Stimulated activated naive CD8-positive, alpha-beta T cell treated with anti-CD3 and anti-CD28 coated beads, Interleukin-15, Interleukin-2, amounts not matched to agents 100 ng/mL and 50 ng/mL, for 24 hours (primary cell): ENCODE data around the gene RERE.

ENCODE experiments used
- H3K27ac Mint-ChIP-seq: one replicate; pipeline ENCODE4 v1.8.0; 2021; ENCODE audit warnings: mild to moderate bottlenecking, mixed read lengths
- H3K27me3 Mint-ChIP-seq: one replicate; pipeline ENCODE4 v1.8.0; 2021; ENCODE audit warnings: mixed read lengths
- H3K36me3 Mint-ChIP-seq: one replicate; pipeline ENCODE4 v1.8.0; 2021; ENCODE audit warnings: low read depth, mixed read lengths
- H3K4me1 Mint-ChIP-seq: one replicate; pipeline ENCODE4 v1.8.0; 2021; ENCODE audit warnings: low read depth, mixed read lengths
- H3K4me3 Mint-ChIP-seq: one replicate; pipeline ENCODE4 v1.8.0; 2021; ENCODE audit warnings: mild to moderate bottlenecking, mixed read lengths
- H3K9me3 Mint-ChIP-seq: one replicate; pipeline ENCODE4 v1.8.0; 2021; ENCODE audit warnings: mixed read lengths

RERE gene

GRCh38 chr1:8712413-8713231 is 104.8 kb downstream of the RERE start:
- peaks cover 4% of the 10 kb centered on the region for H3K27me3 Mint-ChIP-seq
- H3K4me1 Mint-ChIP-seq, result peaks cover 26% of the 10 kb centered on the region
- peaks cover 3% of the 10 kb centered on the region for H3K9me3 Mint-ChIP-seq
- peaks cover 9% of the 10 kb centered on the region for H3K36me3 Mint-ChIP-seq
- H3K27ac Mint-ChIP-seq, result peak overlapping the region; percentile 56
- peak overlapping the region; percentile 44 for H3K4me3 Mint-ChIP-seq

- Mint-ChIP-seq H3K4me1 (peaks cover 26% of the 10 kb centered on the region), H3K9me3 (peaks cover 3% of the 10 kb centered on the region), H3K27ac (peak overlapping the region; percentile 56), H3K27me3 (peaks cover 4% of the 10 kb centered on the region), H3K36me3 (peaks cover 9% of the 10 kb centered on the region), H3K4me3 (peak overlapping the region; percentile 27)
Observed at GRCh38 chr1:8711873-8712412, 105.5 kb downstream of the RERE start.

- Mint-ChIP-seq H3K27ac (no peak overlapping the region), H3K4me1 (peaks cover 26% of the 10 kb centered on the region), H3K4me3 (no peak overlapping the region), H3K9me3 (peaks cover 3% of the 10 kb centered on the region), H3K27me3 (peaks cover 8% of the 10 kb centered on the region), H3K36me3 (peaks cover 9% of the 10 kb centered on the region)
Observed at GRCh38 chr1:8711151-8711550, 106.3 kb downstream of the RERE start.

- Mint-ChIP-seq H3K4me1 (peaks cover 23% of the 10 kb centered on the region), H3K36me3 (peaks cover 5% of the 10 kb centered on the region), H3K4me3 (no peak overlapping the region), H3K27me3 (peaks cover 21% of the 10 kb centered on the region), H3K9me3 (peaks cover 3% of the 10 kb centered on the region), H3K27ac (no peak overlapping the region)
Observed at GRCh38 chr1:8708259-8708658, 109.2 kb downstream of the RERE start.

- Mint-ChIP-seq H3K27ac (no peak overlapping the region), H3K4me1 (peaks cover 17% of the 10 kb centered on the region), H3K9me3 (peaks cover 3% of the 10 kb centered on the region), H3K36me3 (peaks cover 9% of the 10 kb centered on the region), H3K4me3 (no peak overlapping the region), H3K27me3 (peaks cover 21% of the 10 kb centered on the region)
Observed at GRCh38 chr1:8706995-8707396, 110.4 kb downstream of the RERE start.

GRCh38 chr1:8706291-8706690 is 111.1 kb downstream of the RERE start:
- peaks cover 3% of the 10 kb centered on the region for H3K9me3 Mint-ChIP-seq
- no peak overlapping the region for H3K4me3 Mint-ChIP-seq
- H3K27me3 Mint-ChIP-seq, result peaks cover 21% of the 10 kb centered on the region
- peaks cover 20% of the 10 kb centered on the region for H3K4me1 Mint-ChIP-seq
- H3K36me3 Mint-ChIP-seq, result peaks cover 9% of the 10 kb centered on the region
- no peak overlapping the region for H3K27ac Mint-ChIP-seq

GRCh38 chr1:8704866-8705506 is 112.5 kb downstream of the RERE start:
- H3K27me3 Mint-ChIP-seq, result peaks cover 21% of the 10 kb centered on the region
- H3K4me3 Mint-ChIP-seq, result no peak overlapping the region
- no peak overlapping the region for H3K27ac Mint-ChIP-seq
- peaks cover 3% of the 10 kb centered on the region for H3K9me3 Mint-ChIP-seq
- peaks cover 29% of the 10 kb centered on the region for H3K4me1 Mint-ChIP-seq
- H3K36me3 Mint-ChIP-seq, result peaks cover 9% of the 10 kb centered on the region

GRCh38 chr1:8702850-8703810 is 114.3 kb downstream of the RERE start:
- Mint-ChIP-seq H3K4me3 (peak overlapping the region; percentile 92), H3K9me3 (no peaks in the 10 kb centered on the region), H3K27ac (peak overlapping the region; percentile 73), H3K36me3 (peaks cover 4% of the 10 kb centered on the region), H3K4me1 (peaks cover 40% of the 10 kb centered on the region), H3K27me3 (peaks cover 17% of the 10 kb centered on the region)

GRCh38 chr1:8702472-8702849 is 115.0 kb downstream of the RERE start:
- Mint-ChIP-seq H3K27ac (peak overlapping the region; percentile 91), H3K9me3 (no peaks in the 10 kb centered on the region), H3K36me3 (peaks cover 4% of the 10 kb centered on the region), H3K27me3 (peaks cover 17% of the 10 kb centered on the region), H3K4me1 (peaks cover 40% of the 10 kb centered on the region), H3K4me3 (peak overlapping the region; percentile 92)

GRCh38 chr1:8701794-8702471 is 115.5 kb downstream of the RERE start:
- Mint-ChIP-seq H3K4me1 (peaks cover 40% of the 10 kb centered on the region), H3K9me3 (no peaks in the 10 kb centered on the region), H3K4me3 (peak overlapping the region; percentile 92), H3K27ac (peak overlapping the region; percentile 91), H3K27me3 (peaks cover 17% of the 10 kb centered on the region), H3K36me3 (peaks cover 4% of the 10 kb centered on the region)

GRCh38 chr1:8699679-8700078 is 117.8 kb downstream of the RERE start:
- Mint-ChIP-seq H3K27ac (no peak overlapping the region), H3K36me3 (peaks cover 4% of the 10 kb centered on the region), H3K9me3 (no peaks in the 10 kb centered on the region), H3K4me1 (peaks cover 52% of the 10 kb centered on the region), H3K4me3 (no peak overlapping the region), H3K27me3 (peaks cover 6% of the 10 kb centered on the region)

- Mint-ChIP-seq H3K4me1 (peaks cover 59% of the 10 kb centered on the region), H3K27me3 (peaks cover 6% of the 10 kb centered on the region)
Observed at GRCh38 chr1:8698937-8699447, 118.4 kb downstream of the RERE start.

GRCh38 chr1:8698012-8698630 is 119.3 kb downstream of the RERE start:
- Mint-ChIP-seq H3K4me1 (peaks cover 53% of the 10 kb centered on the region), H3K27me3 (no peaks in the 10 kb centered on the region), H3K36me3 (peaks cover 8% of the 10 kb centered on the region), H3K4me3 (no peak overlapping the region), H3K27ac (no peak overlapping the region), H3K9me3 (no peaks in the 10 kb centered on the region)

More at GRCh38 chr1:8698937-8699447, 118.4 kb downstream of the RERE start:
- Mint-ChIP-seq H3K36me3 (peaks cover 4% of the 10 kb centered on the region), H3K4me3 (no peak overlapping the region), H3K27ac (no peak overlapping the region), H3K9me3 (no peaks in the 10 kb centered on the region)
